Smooth muscle cell (in vitro differentiated cells): ENCODE measurements around the gene CRYGB. TPM values are rescaled to one million over a fixed set of nuclear protein-coding genes. Genes with fewer than 3 reads are reported as not detected.
"Not testable (repeated sequence)": the region's sequence is repeated elsewhere in the genome, so short reads cannot be mapped to it uniquely, and the experiment has no call there.

ENCODE experiments used
- DNase-seq: peaks from one replicate; lab custom pipeline; 2025; ENCODE audit not compliant: unreplicated experiment; lab: John Stamatoyannopoulos, UW
- H2AFZ ChIP-seq: fragments of 200-600 bp; sonication (generic); 2 replicates; pipeline ENCODE4 v1.6.0; 2016; ENCODE audit warnings: antibody characterized with exemption, low read depth, mild to moderate bottlenecking
- H3F3A ChIP-seq: fragments of 200-600 bp; sonication (generic); 2 replicates; pipeline ENCODE4 v1.6.0; 2017; ENCODE audit warnings: antibody characterized with exemption, low read depth
- H3K27ac ChIP-seq: fragments of 200-600 bp; sonication (generic); 2 replicates; pipeline ENCODE4 v1.5.1; 2016; ENCODE audit warnings: low read depth, mild to moderate bottlenecking
- H3K27me3 ChIP-seq: fragments of 200-600 bp; sonication (generic); 2 replicates; pipeline ENCODE4 v1.6.1; 2016; ENCODE audit warnings: low read depth, mild to moderate bottlenecking
- H3K36me3 ChIP-seq: fragments of 200-600 bp; sonication (generic); 2 replicates; pipeline ENCODE4 v1.5.1; 2016; ENCODE audit warnings: low read depth
- H3K4me1 ChIP-seq: fragments of 200-600 bp; sonication (generic); 2 replicates; pipeline ENCODE4 v1.5.1; 2016; ENCODE audit warnings: low read depth
- H3K4me2 ChIP-seq: fragments of 200-600 bp; sonication (generic); 2 replicates; pipeline ENCODE4 v1.6.0; 2016; ENCODE audit warnings: mild to moderate bottlenecking
- H3K4me3 ChIP-seq: fragments of 200-600 bp; sonication (generic); 2 replicates; pipeline ENCODE4 v1.5.1; 2016; ENCODE audit warnings: mild to moderate bottlenecking
- H3K79me2 ChIP-seq: fragments of 200-600 bp; sonication (generic); 2 replicates; pipeline ENCODE4 v1.6.0; 2016; ENCODE audit warnings: low read depth, mild to moderate bottlenecking
- H3K9ac ChIP-seq: fragments of 200-600 bp; sonication (generic); 2 replicates; pipeline ENCODE4 v1.6.0; 2016; ENCODE audit warnings: low read depth
- H3K9me3 ChIP-seq: fragments of 200-600 bp; sonication (generic); replicated peaks from 2 replicates; pipeline ENCODE4 v1.5.1; 2016; ENCODE audit warnings: low read depth
- H4K20me1 ChIP-seq: fragments of 200-600 bp; sonication (generic); 2 replicates; pipeline ENCODE4 v1.6.0; 2016; ENCODE audit warnings: low read depth
- CTCF ChIP-seq: fragments of 200-600 bp; sonication (generic); IDR thresholded peaks from 2 replicates; pipeline ENCODE4 v1.5.1; 2017; ENCODE audit warnings: borderline replicate concordance, mild to moderate bottlenecking, antibody characterized with exemption; ENCODE audit not compliant: insufficient read depth, poor library complexity, severe bottlenecking
- WGBS: methylation state at CpG from one replicate; pipeline ENCODE4 v1.1.7; 2016; ENCODE audit warnings: low lambda C conversion rate; 5-methylcytosine and 5-hydroxymethylcytosine counted together
- polyA plus RNA-seq: library from polyadenylated mRNA; unstranded; fragments of >200 nt; fragmentation: Nextera tagmentation; extraction: Ambion mirVana; gene quantifications from 2 replicates; pipeline ENCODE4 v1.2.1, GENCODE V29; 2016
- total RNA-seq: library from RNA; depleted of rRNA; stranded (reverse); fragments of >200 nt; gene quantifications from 2 replicates; pipeline ENCODE4 v1.2.3, GENCODE V29; 2014

The CRYGB gene
- total and polyA plus RNA-seq, 2 experiments from 2014 or later, result not detected

- H3K4me1 ChIP-seq, result peaks cover 4% of the 10 kb centered on the region
- H3K27ac ChIP-seq, result no peak overlapping the region
- no peaks in the 10 kb centered on the region for H4K20me1 ChIP-seq
- no peak overlapping the region for H2AFZ ChIP-seq
- no peaks in the 10 kb centered on the region for H3K9me3 ChIP-seq
- H3K79me2 ChIP-seq, result no peaks in the 10 kb centered on the region
- WGBS, result 67% methylated on average over 10 of the region's 10 CpGs
- TF ChIP-seq CTCF, result peak; percentile 40
- no peak overlapping the region for H3K4me3 ChIP-seq
- H3K9ac ChIP-seq, result no peak overlapping the region
- no peaks in the 10 kb centered on the region for H3K36me3 ChIP-seq
- H3K4me2 ChIP-seq, result no peak overlapping the region
- peaks cover 3% of the 10 kb centered on the region for H3K27me3 ChIP-seq
- no peak for DNase-seq
- no peaks in the 10 kb centered on the region for H3F3A ChIP-seq
Observed at GRCh38 chr2:208101716-208102631, 44.0 kb downstream of the CRYGB start.

GRCh38 chr2:208099682-208100470 lies 46.1 kb downstream of the CRYGB start:
- Histone ChIP-seq H3K4me1 (peaks cover 4% of the 10 kb centered on the region), H4K20me1 (no peaks in the 10 kb centered on the region), H3K79me2 (no peaks in the 10 kb centered on the region), H3K27me3 (peaks cover 3% of the 10 kb centered on the region), H3F3A (no peaks in the 10 kb centered on the region), H3K27ac (no peak overlapping the region), H2AFZ (no peak overlapping the region), H3K9ac (no peak overlapping the region), H3K4me3 (no peak overlapping the region), H3K9me3 (no peaks in the 10 kb centered on the region), H3K4me2 (no peak overlapping the region), H3K36me3 (no peaks in the 10 kb centered on the region)
- no peak for TF ChIP-seq CTCF
- no peak for DNase-seq
- WGBS, result 81% methylated on average over 13 of the region's 13 CpGs

GRCh38 chr2:208098701-208099100 lies 47.3 kb downstream of the CRYGB start:
- not testable (repeated sequence) for H3K27me3 ChIP-seq, DNase-seq, H2AFZ ChIP-seq, H4K20me1 ChIP-seq, H3K4me2 ChIP-seq, H3K27ac ChIP-seq, H3K36me3 ChIP-seq, H3K79me2 ChIP-seq, H3F3A ChIP-seq, H3K4me1 ChIP-seq, H3K9me3 ChIP-seq, H3K9ac ChIP-seq, H3K4me3 ChIP-seq
- 93% methylated on average over 1 of the region's 1 CpG for WGBS

- no peak for TF ChIP-seq CTCF
- WGBS, result 68% methylated on average over 2 of the region's 2 CpGs
- DNase-seq, result no peak
- Histone ChIP-seq H3K4me1 (no peaks in the 10 kb centered on the region), H4K20me1 (no peaks in the 10 kb centered on the region), H2AFZ (no peak overlapping the region), H3K9me3 (no peaks in the 10 kb centered on the region), H3K36me3 (no peaks in the 10 kb centered on the region), H3K4me3 (no peak overlapping the region), H3K27me3 (peaks cover 3% of the 10 kb centered on the region), H3K9ac (no peak overlapping the region), H3K79me2 (no peaks in the 10 kb centered on the region), H3K4me2 (no peak overlapping the region), H3F3A (no peaks in the 10 kb centered on the region), H3K27ac (no peak overlapping the region)
Observed at GRCh38 chr2:208098267-208098666, 47.7 kb downstream of the CRYGB start.
